D721Med (cell line): ENCODE measurements around the gene TMC6.
"Not testable (repeated sequence)": the region's sequence is repeated elsewhere in the genome, so short reads cannot be mapped to it uniquely, and the experiment has no call there.

Experiments
- DNase-seq: peaks from one replicate; pipeline ENCODE4 v3.0.0; 2011; ENCODE audit warnings: low spot score; ENCODE audit not compliant: insufficient read length
- FAIRE-seq: peaks from 2 replicates; lab custom pipeline; 2011; peaks lifted over from hg19 to GRCh38; lab: Jason Lieb, UNC
- CTCF ChIP-seq: IDR thresholded peaks from 2 replicates; pipeline ENCODE4 v1.5.1; 2012; ENCODE audit warnings: mild to moderate bottlenecking, control low read depth; ENCODE audit not compliant: insufficient read depth; ENCODE audit errors: missing control alignments

The TMC6 gene

GRCh38 chr17:78172249-78173051 is 43.9 kb upstream of the TMC6 start:
- FAIRE-seq = no peak
- DNase-seq = no peak
- TF ChIP-seq CTCF = no peak

GRCh38 chr17:78171591-78172248 is 43.2 kb upstream of the TMC6 start:
- not testable (repeated sequence) for FAIRE-seq, DNase-seq

- TF ChIP-seq CTCF = no peak
- FAIRE-seq (no peak), DNase-seq (no peak)
These were observed 42.4 kb upstream of the TMC6 start for GRCh38 chr17:78170692-78171590.

- FAIRE-seq (no peak), DNase-seq (peak; percentile 76)
- no peak for TF ChIP-seq CTCF
These were observed 40.6 kb upstream of the TMC6 start for GRCh38 chr17:78168903-78169793.

GRCh38 chr17:78168242-78168902 is 39.8 kb upstream of the TMC6 start, which contains the start of gene SYNGR2:
Gene SYNGR2 (plus strand): TSS chr17:78168581. CDS start chr17:78168617, 36 bp downstream.
- peak; percentile 95 for DNase-seq
- no peak for TF ChIP-seq CTCF
- FAIRE-seq = no peak

GRCh38 chr17:78166416-78166815 is 37.9 kb upstream of the TMC6 start:
- no peak for TF ChIP-seq CTCF
- DNase-seq (no peak), FAIRE-seq (no peak)
